SIG-M5 (cell line): ENCODE measurements around the gene ZNF594.
"Not testable (repeated sequence)": the region's sequence is repeated elsewhere in the genome, so short reads cannot be mapped to it uniquely, and the experiment has no call there.

Experiments used
- DNase-seq: peaks from one replicate; lab custom pipeline; 2025; lab: John Stamatoyannopoulos, UW

Gene ZNF594

GRCh38 chr17:5191541-5192417 is at the start of gene ZNF594:
Gene ZNF594, minus strand, starts transcription at chr17:5191868. Its CDS starts 7,612 bp downstream, at chr17:5184256.
- DNase-seq: peak; percentile 54

- DNase-seq: not testable (repeated sequence)
Observed at GRCh38 chr17:5239769-5240168, 48.1 kb upstream of the ZNF594 start.

- no peak for DNase-seq
Observed at GRCh38 chr17:5238333-5238732, 46.7 kb upstream of the ZNF594 start.

- DNase-seq: no peak
Observed at GRCh38 chr17:5237541-5238016, 45.9 kb upstream of the ZNF594 start.

- DNase-seq: no peak
Observed at GRCh38 chr17:5236938-5237540, 45.4 kb upstream of the ZNF594 start.

- DNase-seq: no peak
Observed at GRCh38 chr17:5234645-5235576, 43.2 kb upstream of the ZNF594 start, which contains the start of gene SCIMP. Gene SCIMP, minus strand, starts transcription at chr17:5234860. Its CDS starts 105 bp downstream, at chr17:5234755.

- DNase-seq: not testable (repeated sequence)
Observed at GRCh38 chr17:5233492-5233891, 41.8 kb upstream of the ZNF594 start.

GRCh38 chr17:5226940-5227878 is 35.5 kb upstream of the ZNF594 start:
- DNase-seq: no peak

- no peak for DNase-seq
Observed at GRCh38 chr17:5225668-5226457, 34.2 kb upstream of the ZNF594 start.

- not testable (repeated sequence) for DNase-seq
Observed at GRCh38 chr17:5221912-5222311, 30.2 kb upstream of the ZNF594 start.

- no peak for DNase-seq
Observed at GRCh38 chr17:5220074-5220473, 28.4 kb upstream of the ZNF594 start.

GRCh38 chr17:5219536-5219935 is 27.9 kb upstream of the ZNF594 start:
- no peak for DNase-seq

GRCh38 chr17:5217562-5217961 is 25.9 kb upstream of the ZNF594 start:
- DNase-seq: not testable (repeated sequence)

GRCh38 chr17:5211458-5211857 is 19.8 kb upstream of the ZNF594 start:
- no peak for DNase-seq

- DNase-seq: no peak
Observed at GRCh38 chr17:5210614-5211252, 19.1 kb upstream of the ZNF594 start.

GRCh38 chr17:5210091-5210490 is 18.4 kb upstream of the ZNF594 start:
- no peak for DNase-seq

GRCh38 chr17:5209396-5209795 is 17.7 kb upstream of the ZNF594 start:
- no peak for DNase-seq

GRCh38 chr17:5203908-5204294 is 12.2 kb upstream of the ZNF594 start:
- DNase-seq: no peak

GRCh38 chr17:5203178-5203907 is 11.7 kb upstream of the ZNF594 start:
- DNase-seq: no peak
